Skin epidermis (tissue), 12 donors: Measurements from ENCODE around the gene NCOR2.

Experiments used
- H3K27ac ChIP-seq, 21 experiments: fragments of 200-600 bp; sonication (generic) in 11 of 21; one replicate each; pipeline ENCODE4 v1.5.0; 2020; ENCODE audit warnings: mild to moderate bottlenecking in 3 of 21, inconsistent platforms in 2 of 21, moderate library complexity in 2 of 21
- H3K4me3 ChIP-seq, 7 experiments: fragments of 200-600 bp; sonication (generic) in 2 of 7; one replicate each; pipeline ENCODE4 v1.5.0; 2020; ENCODE audit warnings: inconsistent platforms in 2 of 7, mild to moderate bottlenecking in 2 of 7, moderate library complexity in 1 of 7

Gene NCOR2

DNA sequence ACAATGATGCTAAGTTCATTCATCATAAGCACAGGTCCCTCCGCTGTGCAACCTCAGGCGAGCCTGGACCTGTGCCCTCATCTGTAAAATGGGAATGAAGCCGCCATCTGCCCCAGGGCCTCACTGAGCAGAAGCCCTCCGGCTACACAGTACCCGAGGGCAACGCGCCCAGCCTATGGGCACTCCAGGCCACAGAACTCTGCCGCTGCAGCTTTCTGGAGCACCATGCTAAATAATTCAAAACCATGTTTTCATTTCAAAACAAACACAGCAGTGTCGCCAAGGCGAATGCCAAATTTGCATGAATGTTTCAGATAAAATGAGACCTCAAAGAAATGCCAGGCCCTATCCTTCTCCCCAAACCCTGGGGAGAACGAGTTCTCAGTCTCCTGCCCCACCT is 4.0 kb downstream of the NCOR2 start:
- peak overlapping the region in 2 of 21 experiments; percentile 95 to 97 for H3K27ac ChIP-seq
- no peak overlapping the region for H3K4me3 ChIP-seq

DNA sequence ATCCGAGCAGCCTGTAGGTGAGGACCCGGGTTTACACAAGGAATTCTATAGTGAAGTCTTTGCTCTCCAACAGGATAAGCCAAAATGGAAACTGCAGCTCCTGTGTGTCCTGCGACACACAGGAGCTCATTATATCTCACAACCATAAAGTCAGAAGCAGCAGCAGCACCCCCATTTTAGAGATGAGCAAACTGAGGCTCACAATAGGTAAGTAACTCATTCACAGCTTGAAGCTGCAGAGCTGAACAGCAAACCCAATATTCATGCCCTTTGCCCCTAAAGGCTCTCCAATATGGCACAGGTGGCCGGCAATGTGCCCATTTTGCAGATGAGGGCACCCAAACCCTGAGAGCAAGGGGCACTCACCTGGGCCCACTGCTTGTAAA is 4.6 kb downstream of the NCOR2 start:
- no peak overlapping the region for H3K27ac ChIP-seq
- no peak overlapping the region for H3K4me3 ChIP-seq

DNA sequence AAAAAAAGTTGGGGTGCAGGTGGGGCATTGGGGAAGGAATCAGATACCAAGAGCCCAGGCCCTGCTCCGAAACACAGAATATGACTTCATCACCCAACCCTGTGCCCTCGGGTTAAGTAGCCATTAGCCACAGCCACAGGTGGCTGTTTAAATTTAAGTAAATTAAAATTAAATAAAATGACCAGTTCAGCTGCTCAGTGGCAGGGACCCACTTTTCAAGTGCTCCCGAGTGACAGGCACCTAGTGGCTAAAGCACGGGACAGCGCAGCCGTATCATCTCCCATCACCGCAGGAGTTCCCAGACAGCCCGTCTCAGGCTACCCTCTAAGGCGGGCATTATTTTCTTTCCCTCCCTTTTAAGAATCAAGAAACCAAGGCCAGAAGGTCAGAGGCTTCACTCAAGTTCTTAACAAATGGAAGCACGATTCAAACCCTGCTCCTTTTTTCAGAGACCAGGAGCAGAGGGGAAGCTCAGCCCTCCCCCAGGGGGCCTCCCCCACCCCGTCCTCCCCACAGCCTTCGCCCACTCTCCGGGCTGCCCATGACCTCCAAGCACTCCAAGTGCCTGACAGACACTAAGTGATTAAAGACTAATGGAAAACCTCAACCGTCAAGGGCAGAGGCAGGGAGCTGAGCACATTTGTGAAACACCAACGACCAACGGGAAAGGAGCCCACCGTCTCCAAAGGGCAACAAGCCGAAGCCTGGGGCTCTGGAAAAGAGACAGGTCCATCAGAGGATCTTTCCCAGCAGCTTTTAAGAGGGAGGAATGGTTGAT is 5.2 kb downstream of the NCOR2 start:
- H3K27ac ChIP-seq = no peak overlapping the region
- H3K4me3 ChIP-seq = no peak overlapping the region

DNA sequence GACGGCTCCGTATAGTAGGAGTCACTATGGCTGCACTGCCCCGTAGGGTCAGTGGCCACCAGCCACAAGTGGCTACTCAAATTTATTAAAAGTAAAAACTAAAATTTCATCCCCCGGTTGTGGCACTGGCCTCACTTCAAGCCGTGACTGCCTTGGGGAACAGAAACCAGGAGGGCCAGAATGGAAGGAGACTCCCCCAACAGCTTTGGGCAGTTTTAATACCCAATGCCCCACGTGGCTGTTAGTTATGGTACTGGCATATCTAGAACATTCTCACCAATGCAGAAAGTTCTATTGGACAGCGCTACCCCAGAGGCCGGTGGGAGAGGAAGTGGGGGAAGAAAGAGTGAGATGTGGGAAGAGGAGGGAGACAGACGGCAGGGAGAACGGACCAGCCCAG is 6.2 kb downstream of the NCOR2 start:
- H3K27ac ChIP-seq = no peak overlapping the region

DNA sequence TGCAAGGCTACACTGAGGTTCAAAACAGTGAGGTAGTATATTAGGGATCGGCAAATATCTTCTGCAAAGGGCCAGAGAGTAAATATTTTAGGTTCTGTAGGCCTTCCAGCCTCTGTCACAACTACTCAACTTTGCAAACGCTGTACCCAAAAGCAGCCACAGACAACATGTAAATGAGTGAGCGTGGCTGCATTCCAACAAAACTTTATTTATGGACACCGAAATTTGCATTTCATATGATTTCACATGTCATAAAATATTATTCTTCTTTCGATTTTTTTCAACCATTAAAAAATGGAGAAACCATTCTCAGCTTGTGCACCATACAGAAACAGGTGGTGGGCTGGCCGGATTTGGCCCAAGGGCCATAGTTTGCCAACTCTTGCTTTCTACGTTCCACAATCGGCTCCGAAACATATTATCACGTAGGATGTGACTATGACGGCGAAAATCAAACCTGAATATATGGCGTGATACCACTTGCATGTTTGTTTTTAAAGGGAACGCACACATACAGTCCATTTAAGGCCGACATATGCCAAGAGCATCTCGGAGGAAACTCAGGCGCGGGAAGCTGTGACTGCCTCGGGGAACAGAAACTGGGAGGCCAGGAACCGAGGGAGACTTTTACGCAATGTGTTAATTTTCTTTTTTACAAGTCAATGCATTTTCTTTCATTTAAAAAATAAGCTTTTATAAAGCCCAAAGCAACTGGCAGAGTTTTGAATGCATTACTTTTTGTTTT is 7.1 kb downstream of the NCOR2 start:
- peak overlapping the region in 1 of 21 experiments; percentile 30 for H3K27ac ChIP-seq
- no peak overlapping the region for H3K4me3 ChIP-seq

More for the DNA sequence above, 6.2 kb downstream of the NCOR2 start:
- H3K4me3 ChIP-seq = no peak overlapping the region

DNA sequence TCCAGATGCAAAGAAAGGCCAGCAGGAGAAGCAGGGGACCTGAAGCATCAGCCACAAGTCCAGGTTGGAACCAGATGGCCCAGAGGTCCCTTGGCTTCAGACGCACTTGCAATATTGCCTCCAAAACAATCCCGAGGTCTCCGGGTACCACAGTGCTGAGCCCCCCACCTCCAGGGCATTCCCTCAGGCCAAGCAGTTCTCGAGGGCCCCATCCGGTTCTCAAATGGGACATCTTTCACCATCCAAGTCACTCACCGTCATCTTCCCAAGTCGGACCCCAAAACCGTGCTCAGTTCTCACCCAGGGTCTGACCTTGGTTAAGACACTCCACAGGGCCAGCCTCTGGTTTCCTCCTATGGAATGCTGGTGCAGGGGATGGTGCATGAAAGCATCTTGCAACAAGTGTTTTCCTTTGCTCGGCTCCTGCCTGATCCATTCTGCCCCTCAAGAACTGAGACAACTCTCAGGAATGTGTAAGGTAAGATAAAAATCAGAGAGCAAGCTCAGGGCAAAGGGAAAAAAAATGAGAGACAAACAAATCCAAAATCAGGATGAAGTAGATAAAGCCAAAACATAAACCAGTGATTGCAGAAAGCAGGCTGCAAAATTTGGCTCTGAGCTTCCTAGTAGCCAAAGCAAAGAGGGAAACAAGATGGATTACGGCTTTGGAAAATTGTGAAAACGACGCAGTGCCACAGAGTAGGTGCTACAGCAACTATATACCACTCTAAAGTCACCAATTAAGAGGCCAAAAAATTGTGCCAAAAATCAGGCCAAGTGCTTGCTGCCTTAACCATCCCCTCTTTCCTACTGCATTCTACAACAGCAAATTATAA is 8.0 kb downstream of the NCOR2 start:
- H3K27ac ChIP-seq = no peak overlapping the region
- H3K4me3 ChIP-seq = no peak overlapping the region

DNA sequence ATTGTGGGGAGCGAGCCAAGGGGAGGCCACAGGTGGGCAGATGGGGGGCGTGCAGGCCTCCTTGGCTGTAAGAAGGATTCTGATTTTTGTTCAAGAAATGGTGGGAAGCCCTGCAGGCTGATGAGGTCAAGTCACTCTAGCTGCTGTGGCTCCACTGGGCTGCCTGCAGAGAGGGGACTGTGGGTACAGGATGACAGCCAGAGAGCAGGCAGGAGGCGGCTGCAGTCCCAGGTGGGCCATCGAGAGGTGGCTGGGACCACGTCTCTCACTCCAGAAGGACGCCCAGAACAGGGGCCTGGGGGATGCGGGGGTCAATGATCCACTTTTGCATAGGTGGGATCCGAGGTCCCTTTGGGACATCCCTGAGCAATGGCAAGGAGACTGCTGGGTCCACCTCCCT is 9.1 kb downstream of the NCOR2 start:
- Histone ChIP-seq H3K4me3 (no peak overlapping the region), H3K27ac (no peak overlapping the region)

DNA sequence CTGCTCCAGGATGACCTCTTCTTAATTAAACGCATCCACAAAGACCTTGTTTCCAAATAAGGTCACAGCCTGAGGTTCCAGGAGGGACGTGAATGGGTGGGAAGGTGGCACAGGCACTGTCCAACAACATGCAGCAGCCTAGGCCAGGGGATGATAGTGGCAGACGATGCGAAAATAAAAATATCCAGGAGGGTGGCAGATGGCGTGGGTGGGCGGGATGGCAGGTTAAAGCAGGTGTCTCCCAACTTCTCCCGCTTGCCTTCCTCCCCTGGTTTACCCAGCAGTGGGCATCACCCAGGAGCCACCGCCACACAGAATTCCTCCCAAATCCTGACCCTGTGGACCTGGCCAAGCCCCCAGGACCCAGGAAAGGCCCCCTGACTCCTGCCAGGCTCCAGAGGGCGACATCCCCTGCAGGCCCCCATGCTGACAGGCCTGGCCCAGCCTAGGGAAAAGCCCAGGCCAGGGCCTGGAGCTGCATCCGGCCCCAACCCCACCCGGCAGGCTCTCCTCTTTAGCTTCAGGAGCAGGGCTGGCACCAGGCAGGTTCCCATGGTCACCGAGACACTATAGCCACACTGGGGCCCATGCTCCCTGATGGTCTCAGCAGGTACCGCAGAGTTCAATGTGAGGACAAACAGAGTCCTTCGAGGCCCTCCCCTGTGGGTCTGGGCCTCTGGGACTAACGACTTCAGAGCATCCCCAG is 9.7 kb downstream of the NCOR2 start:
- H3K27ac ChIP-seq = peak overlapping the region in 1 of 21 experiments; percentile 6

DNA sequence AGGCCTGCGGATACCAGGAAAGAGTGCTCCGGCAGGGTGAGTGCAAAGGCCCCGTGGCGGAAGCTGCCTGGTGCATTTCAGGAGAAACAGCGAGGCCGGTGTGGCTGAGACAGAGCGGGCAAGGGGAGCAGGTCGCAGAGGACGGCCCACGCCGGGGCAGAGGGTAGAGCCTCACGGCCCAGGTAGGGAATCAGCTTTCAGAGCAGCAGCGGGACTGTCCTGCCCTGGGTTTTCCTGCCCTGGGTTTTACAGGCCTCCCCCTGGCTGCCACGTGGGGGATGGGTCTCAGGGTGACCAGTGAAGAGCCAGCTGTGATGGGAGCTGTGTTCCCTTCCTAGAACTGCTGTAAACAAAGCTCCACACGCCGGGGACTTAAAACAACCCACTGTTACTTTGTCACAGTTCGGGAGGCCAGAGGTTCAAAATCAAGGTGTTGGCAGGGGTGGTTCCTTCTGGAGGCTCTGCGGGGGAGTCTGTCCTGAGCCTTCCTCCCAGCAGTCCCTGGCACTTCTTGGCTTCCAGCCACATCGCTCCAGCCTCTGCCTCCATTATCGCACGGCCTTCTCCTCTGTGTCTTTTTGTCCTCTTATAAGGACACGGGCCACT is 10.4 kb downstream of the NCOR2 start:
- H3K4me3 ChIP-seq = no peak overlapping the region
- H3K27ac ChIP-seq = peak overlapping the region in 1 of 21 experiments; percentile 6

More for the DNA sequence above, 9.7 kb downstream of the NCOR2 start:
- no peak overlapping the region for H3K4me3 ChIP-seq

DNA sequence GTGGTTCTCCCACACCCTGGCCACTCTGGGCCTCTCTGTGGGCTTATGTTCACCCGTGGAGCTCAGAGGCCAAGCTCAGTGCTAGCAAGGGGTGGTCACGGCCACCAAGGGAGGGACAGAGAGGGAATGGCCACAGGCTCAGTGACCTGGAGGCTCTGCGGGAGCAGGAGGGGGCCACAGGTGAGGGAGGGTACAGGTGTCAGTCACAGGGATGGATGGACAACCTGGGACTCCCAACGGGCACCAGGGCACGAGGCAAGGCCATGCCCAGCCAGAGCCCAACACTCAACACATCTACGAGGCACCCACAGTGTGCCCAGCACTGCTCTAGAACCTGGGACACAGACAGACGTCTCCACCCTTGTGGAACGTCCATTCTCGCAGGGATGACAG is 11.3 kb downstream of the NCOR2 start:
- Histone ChIP-seq H3K4me3 (no peak overlapping the region), H3K27ac (no peak overlapping the region)

DNA sequence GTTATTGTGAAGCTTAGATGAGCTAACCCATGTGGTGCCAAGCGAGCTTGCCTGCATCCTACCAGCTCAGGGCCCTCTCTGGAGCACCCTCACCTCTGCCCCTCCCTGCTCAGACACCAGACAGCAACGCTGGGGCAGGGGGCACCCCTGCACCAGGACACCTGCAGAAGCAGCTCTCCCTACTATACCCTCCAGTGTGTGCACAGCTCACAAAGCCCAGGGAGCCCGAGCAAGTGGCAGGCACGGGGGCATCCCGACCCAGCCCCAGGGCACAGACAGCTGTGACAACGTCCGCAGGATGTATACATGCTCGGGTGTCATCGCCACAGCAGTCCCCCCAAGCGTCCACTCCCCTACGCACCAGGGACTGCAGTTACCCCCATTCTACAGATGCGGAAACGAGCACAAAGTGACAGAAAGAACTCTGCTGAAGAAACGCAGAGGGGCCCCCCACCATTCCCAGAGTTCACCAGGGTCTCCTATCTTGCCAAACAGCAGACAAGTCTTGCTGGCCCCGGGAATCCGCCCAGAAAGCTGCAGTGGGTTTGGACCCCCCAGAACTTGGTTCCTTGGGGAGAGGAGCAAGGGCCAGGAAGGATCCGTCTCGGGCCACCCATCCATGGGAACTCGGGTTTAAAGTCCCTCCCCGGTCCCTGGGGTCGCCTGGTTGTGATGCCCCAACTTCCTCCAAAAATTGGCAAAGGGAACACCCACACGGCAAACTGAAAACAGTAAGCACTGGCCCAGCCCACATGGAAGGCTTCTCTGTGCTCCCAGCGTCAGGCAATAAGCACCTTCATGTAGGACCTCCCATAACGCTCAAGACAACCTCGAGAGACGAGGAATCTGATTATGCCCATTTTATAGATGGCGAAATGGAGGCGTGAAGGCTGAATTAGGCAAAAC is 12.0 kb downstream of the NCOR2 start:
- Histone ChIP-seq H3K4me3 (no peak overlapping the region), H3K27ac (no peak overlapping the region)

DNA sequence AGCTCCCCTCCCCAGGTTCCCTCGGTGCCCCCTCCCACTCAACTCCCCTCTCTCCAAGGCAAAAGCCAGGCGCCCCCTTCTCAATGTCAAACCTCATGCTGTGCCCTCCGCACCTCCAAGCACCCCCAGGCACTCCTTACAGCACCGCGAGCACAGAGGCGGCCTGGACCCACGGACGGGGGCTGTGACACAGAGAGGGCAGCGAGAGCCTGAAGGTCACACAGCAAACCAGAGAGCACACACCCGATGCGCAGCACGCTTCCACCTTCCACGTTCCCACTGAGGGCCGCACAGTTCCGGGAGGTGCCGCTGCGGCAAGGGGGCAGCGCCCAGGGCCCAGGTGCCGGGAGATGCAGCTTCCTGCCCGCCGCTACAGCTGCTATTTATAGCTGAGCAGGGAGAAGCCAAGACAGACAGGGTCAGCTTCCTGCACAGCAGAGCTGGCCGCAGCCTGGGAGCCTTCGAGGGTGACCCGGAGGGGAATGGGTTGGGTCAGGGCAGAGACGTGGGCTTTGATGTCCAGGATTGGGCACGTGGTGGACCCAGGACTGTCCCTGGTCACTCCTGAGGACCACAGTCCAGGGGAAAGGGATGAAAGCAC is 12.9 kb downstream of the NCOR2 start:
- no peak overlapping the region for H3K4me3 ChIP-seq
- peak overlapping the region in 1 of 21 experiments; percentile 4 for H3K27ac ChIP-seq

DNA sequence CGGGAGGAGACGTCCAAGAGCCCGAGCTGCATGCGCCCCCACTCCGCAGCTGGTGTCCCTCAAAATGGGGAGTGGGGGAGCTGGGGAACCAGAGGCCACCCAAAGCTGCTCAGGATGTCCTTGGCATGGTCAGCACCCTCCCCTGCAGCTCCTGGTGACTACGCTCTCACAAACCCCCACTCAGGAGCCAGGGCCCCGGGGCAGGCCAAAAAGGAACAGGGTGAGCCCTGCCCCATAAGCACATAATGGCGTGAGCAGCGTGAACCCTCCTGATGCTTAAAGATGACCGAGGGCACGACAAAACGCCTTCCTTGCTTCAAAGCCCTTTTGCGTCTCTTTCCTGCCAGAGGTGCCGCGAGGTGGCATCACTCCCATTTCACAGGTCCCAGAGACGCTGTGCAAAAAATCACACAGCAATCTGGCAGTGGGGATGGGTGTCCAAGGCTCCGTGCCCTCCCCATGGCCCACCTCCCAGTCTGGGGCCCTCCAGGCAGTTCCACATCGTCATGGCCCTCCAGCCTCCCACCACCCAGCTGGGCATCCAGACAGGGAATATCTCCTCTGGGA is 13.5 kb downstream of the NCOR2 start:
- Histone ChIP-seq H3K4me3 (no peak overlapping the region), H3K27ac (peak overlapping the region in 1 of 21 experiments; percentile 26)

DNA sequence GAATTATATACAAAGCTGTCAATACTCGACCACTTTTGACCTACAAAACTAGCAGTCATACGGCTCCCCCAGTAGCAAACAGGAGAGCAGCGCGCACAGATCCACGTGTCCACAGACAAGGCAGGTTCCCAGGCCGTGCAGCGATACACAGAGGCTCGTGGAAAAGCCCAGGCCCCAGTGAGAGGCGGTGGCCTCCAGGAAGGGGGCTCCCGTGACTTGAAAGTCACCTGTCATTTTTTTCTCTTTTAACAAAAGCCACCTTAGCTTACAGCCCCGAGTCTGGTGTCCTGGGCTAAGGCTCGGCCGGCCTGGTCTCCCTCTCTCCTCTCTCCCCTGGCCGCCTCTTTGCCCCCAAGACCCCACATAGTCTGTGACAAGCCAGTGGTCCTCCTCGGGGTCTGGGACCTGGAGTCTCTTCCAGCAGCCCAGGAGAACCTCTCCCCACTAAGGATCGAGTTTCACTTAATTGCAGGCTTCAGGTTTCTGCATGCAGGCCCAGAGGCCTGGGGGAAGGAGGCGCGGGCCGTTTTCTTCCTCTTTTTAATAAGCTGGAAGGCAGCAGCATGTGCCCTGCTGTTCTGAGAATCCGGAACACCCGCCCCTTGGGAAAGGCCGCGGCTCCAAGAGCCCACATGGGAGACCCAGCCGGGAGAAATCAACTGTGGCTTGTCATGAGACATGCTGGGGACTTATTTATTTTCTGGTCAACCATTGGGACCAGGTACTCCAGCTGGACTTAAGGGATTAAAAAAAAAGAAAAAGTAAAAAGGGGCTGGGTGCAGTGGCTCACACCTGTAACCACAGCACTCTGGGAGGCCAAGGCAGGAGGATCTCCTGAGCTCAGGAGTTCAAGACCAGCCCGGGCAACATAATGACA is 15.9 kb downstream of the NCOR2 start:
- Histone ChIP-seq H3K4me3 (no peak overlapping the region), H3K27ac (peak overlapping the region in 20 of 21 experiments; percentile 7 to 78 (median 66))

DNA sequence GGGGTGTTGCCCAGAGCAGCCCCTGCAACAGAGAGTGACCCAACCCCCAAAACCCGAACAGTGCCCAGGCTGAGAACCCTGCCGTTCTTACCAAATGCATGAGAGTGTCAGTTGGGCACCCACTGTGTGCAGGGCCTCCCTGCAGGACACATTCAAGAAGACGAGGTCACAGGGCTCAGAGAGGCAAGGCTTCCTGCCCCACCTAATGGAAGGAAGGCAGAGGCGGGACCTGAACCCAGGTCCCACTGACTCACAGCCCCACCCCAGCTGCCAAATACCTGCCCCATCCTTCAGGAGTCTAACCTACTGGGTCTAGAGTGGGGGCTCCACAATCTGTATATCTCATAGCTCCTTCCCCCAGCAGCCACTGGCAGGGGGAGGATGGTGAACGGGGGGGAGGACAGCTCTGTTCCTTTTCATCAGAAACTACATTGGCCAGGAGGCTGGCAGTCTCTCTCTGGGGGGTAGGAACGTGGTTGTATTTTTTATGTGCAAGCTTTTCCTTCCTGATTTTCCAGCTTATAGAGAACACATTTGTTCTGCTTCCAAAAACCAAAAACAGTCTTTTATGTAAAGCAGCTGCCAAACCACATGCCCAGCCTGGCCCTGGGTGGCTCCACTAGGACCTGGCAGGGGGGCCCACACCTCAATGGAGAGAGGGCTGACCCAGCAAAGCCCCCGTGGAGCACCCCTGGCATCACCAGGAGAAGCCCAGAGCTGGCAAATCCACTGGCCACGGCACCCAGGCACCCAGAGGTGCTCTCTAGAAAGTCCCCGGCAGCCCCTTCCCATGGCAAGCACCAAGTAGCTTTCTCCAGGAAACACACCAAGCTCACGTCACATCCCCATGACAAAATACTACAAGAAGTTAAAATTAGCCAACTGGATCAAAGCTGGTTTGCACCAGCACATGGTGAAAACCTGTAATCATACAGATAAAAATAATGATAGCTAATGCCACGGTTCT is 17.0 kb downstream of the NCOR2 start:
- H3K27ac ChIP-seq = peak overlapping the region in 19 of 21 experiments; percentile 8 to 78 (median 64)
- no peak overlapping the region for H3K4me3 ChIP-seq
